GM12873 (cell line): ENCODE measurements around the gene NCK2.

ENCODE experiments used
- TF ChIP-seq, protein P1 (sequence below): IDR thresholded peaks from 2 replicates; pipeline ENCODE4 v1.5.1; 2012; ENCODE audit warnings: low read depth, mild to moderate bottlenecking, moderate library complexity, low read length, control low read depth; ENCODE audit not compliant: insufficient read depth; ENCODE audit errors: missing control alignments

The NCK2 gene

DNA sequence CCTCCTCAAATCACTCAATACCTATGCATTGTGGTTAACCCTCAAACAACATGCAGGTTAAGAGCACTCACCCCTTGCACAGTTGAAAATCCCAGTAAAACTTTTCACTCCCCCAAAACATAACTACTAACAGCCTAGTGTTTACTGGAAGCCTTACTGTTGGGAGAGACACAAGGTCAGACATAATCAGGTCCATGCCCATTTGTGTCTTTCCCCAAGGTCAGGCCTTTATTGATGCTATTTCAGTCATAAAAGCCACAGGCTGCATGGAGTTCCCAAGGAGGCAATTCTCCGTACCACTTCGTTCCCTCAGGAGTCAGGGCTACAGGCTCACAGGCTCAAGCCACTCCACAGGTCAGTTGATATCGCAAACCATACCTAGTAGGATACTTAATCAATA lies 180.2 kb downstream of the NCK2 start:
- TF ChIP-seq, protein P1, sequence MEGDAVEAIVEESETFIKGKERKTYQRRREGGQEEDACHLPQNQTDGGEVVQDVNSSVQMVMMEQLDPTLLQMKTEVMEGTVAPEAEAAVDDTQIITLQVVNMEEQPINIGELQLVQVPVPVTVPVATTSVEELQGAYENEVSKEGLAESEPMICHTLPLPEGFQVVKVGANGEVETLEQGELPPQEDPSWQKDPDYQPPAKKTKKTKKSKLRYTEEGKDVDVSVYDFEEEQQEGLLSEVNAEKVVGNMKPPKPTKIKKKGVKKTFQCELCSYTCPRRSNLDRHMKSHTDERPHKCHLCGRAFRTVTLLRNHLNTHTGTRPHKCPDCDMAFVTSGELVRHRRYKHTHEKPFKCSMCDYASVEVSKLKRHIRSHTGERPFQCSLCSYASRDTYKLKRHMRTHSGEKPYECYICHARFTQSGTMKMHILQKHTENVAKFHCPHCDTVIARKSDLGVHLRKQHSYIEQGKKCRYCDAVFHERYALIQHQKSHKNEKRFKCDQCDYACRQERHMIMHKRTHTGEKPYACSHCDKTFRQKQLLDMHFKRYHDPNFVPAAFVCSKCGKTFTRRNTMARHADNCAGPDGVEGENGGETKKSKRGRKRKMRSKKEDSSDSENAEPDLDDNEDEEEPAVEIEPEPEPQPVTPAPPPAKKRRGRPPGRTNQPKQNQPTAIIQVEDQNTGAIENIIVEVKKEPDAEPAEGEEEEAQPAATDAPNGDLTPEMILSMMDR = no peak

DNA sequence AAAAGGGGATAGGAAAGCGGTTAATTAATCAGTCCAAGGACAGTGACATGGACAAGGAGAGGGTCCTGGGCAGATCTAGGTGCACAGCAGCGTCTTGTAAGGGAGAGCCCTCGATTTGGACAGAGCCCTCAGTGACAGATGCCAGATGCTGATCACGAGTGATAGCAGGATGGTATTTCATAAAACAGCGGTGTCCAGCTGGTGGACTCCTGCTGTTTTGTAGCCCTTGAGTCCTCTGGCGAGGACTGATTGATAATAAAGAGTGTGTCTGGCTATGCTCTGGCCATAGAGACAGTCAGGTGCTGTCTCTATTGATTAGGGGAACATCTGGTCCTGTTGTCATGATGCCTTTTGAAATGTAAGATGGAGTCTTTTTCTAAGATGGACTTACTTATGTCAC lies 180.7 kb downstream of the NCK2 start:
- TF ChIP-seq, protein P1 = no peak

DNA sequence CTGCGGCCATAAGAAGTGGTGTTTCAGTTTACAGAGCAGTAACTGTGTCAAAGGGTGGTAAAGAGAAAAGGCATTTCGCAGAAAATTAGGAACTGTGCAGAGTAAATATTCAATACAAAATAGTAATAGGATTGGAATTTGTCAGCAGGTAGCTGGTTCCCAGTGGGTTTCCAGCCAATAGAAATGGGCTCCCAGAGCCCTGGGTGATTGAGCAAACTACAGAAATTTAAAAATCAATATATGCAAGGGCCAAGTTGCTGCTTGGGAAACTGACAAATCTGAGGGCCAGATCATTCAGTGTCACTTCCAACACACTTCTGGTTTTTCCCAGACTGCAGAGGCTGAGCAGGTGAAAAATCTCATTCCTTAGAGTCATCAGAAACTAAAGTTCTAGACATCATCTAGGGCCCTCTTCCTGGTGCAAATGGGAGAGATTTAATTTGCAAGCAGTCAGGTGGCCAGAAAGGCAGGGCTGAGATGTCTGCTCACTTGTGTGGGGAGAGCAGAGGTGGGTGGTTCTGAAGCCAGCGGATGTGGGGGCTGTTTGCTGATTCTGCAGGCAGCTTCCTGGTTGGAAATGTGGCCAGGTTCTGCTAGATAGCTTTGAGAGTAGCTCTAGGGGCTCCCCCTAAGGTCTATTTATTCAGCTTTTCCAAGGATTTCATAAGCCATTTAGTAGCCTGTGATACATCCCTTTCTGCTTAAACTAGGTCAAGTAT lies 182.4 kb downstream of the NCK2 start:
- TF ChIP-seq, protein P1 = no peak

DNA sequence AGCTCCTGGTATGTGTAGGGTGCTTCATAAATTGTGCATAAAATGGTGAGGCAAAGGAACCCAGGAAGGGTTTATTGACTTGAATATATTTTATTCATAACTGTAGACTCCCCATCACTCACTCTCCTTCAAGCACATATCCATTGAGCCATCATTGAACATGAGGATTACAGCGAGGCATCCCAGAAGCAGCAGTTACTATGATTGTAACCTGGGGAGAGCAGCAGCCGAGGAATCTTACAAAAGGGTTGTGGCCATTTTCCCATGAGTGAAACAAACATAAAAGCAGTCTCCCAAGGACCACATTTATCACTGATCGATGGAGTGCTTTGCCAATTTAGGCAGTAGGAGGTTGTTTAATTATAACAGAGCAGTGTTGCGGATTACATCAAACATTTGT lies 183.4 kb downstream of the NCK2 start:
- TF ChIP-seq, protein P1 = no peak

DNA sequence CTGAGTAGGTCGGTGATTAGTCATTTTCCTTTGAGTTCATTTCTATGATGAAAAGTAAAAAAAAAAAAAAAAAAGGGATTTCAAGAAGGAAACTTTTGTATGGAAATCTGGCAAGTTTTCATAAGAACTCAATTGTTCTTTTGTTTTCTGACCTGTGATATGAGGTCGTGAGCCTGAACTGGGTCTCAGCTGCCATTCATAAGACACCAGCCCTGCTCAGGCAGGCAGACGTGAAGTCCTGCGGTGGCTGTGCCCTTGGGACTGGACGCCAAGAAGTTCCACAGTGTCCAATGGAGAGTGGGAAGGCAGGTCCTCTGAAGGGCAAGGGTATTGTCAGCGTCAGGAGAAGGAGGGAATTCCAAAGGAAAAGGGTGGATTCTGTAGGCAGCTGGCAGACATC lies 183.9 kb downstream of the NCK2 start:
- TF ChIP-seq, protein P1 = no peak

DNA sequence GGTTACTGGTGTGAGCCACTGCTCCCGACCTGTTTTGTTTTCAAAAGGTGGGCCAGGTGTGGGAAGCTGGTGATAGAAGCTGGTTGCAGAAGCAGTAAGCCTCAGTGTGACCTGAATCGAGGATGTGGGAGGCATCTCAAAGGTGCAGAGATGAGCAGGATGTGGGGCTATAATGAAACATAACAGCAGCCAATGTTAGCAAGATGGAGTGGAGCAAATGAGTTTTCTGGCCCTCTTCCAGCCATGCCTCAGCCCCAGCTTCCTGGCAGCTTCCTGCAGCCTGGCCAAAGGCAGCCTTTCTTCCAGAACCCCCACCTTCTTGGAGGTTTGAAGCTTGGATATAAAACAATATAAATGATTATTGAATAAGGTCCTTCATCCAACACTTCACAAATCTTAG lies 184.8 kb downstream of the NCK2 start:
- TF ChIP-seq, protein P1 = no peak

DNA sequence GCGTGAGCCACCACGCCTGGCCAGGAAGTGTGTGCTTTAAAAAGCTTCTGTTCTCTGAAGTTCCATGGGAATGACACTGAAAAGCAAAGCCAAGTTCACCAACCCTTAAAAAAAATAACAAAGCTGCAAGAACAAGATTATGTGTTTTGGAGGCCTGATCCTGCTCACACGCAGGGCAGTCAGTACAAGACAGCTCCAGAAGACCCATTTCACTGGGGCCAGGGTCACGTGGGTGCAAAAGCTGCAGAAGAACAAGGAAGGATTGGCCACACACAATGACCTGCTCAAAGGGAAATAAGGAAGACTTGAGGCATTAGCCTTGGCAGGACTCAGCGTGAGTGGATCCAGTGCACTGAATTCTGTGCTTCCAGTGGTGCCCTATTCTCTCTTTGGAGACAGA lies 187.9 kb downstream of the NCK2 start:
- TF ChIP-seq, protein P1 = no peak
